OCI-LY7 (cell line): ENCODE results near the gene DPP10. TPM values are rescaled to one million over a fixed set of nuclear protein-coding genes. Genes with fewer than 3 reads are reported as not detected.

ENCODE experiments used
- BruUV-seq: library from RNA; stranded (reverse); fragments of 400-500 nt; replicated peaks from 2 replicates; lab custom pipeline; 2021; lab: Mats Ljungman, UMichigan
- CTCF ChIA-PET: fragments of 300-600 bp; sonication (Branson Sonifier 250); formaldehyde crosslinking; loops from one replicate; lab custom pipeline; 2022; ENCODE audit warnings: antibody characterized with exemption; ENCODE audit not compliant: unreplicated experiment; lab: Charles Lee
- POLR2A ChIA-PET: fragments of 300-600 bp; sonication (Branson Sonifier 250); formaldehyde crosslinking; loops from one replicate; lab custom pipeline; 2022; ENCODE audit warnings: antibody characterized with exemption; lab: Charles Lee
- DNase-seq: peaks from one replicate; pipeline ENCODE4 v3.0.0-alpha.2; 2015; ENCODE audit warnings: low spot score
- H2AFZ ChIP-seq: fragments of 200-600 bp; sonication (generic), shearing (Covaris generic); 2 replicates; pipeline ENCODE4 v1.6.1; 2014; ENCODE audit warnings: mild to moderate bottlenecking, antibody characterized with exemption, low read length, moderate library complexity
- H3K27ac ChIP-seq: fragments of 200-600 bp; sonication (generic); 2 replicates; pipeline ENCODE4 v1.5.1; 2014; ENCODE audit warnings: mixed run types, low read depth, mild to moderate bottlenecking, moderate library complexity, low read length, inconsistent platforms; ENCODE audit not compliant: poor library complexity, severe bottlenecking
- H3K36me3 ChIP-seq: fragments of 200-600 bp; sonication (generic); 2 replicates; pipeline ENCODE4 v1.6.1; 2014; ENCODE audit warnings: mild to moderate bottlenecking, antibody characterized with exemption, low read length, moderate library complexity, mixed read lengths; ENCODE audit not compliant: insufficient read depth
- H3K4me1 ChIP-seq: fragments of 200-600 bp; sonication (generic); 2 replicates; pipeline ENCODE4 v1.5.1; 2014; ENCODE audit warnings: mild to moderate bottlenecking, low read length; ENCODE audit not compliant: insufficient read depth, poor library complexity, severe bottlenecking
- H3K4me2 ChIP-seq: fragments of 200-600 bp; sonication (generic); 2 replicates; pipeline ENCODE4 v1.6.1; 2014; ENCODE audit warnings: mild to moderate bottlenecking, low read length
- H3K4me3 ChIP-seq: fragments of 200-600 bp; sonication (generic); 2 replicates; pipeline ENCODE4 v1.5.1; 2014; ENCODE audit warnings: mild to moderate bottlenecking, low read depth, low read length; ENCODE audit not compliant: poor library complexity, severe bottlenecking
- H3K79me2 ChIP-seq: fragments of 200-600 bp; sonication (generic); 2 replicates; pipeline ENCODE4 v1.6.1; 2016; ENCODE audit warnings: low read depth, mild to moderate bottlenecking, low read length, moderate library complexity, mixed read lengths; ENCODE audit not compliant: insufficient read depth
- H3K9me2 ChIP-seq: fragments of 200-600 bp; sonication (generic); 2 replicates; pipeline ENCODE4 v1.6.1; 2016; ENCODE audit warnings: mild to moderate bottlenecking, low read length, mixed read lengths; ENCODE audit not compliant: insufficient read depth
- H3K9me3 ChIP-seq: fragments of 200-600 bp; sonication (generic); 2 replicates; pipeline ENCODE4 v1.6.1; 2014; ENCODE audit warnings: mild to moderate bottlenecking, mixed run types, low read length, mixed read lengths
- H4K20me1 ChIP-seq: fragments of 200-600 bp; sonication (generic); 2 replicates; pipeline ENCODE4 v1.6.1; 2014; ENCODE audit warnings: mild to moderate bottlenecking, antibody characterized with exemption, low read length, moderate library complexity, mixed read lengths; ENCODE audit not compliant: insufficient read depth
- EZH2phosphoT487 ChIP-seq: fragments of 200-600 bp; sonication (generic); IDR thresholded peaks from 2 replicates; pipeline ENCODE4 v1.6.1; 2018; ENCODE audit warnings: low read depth, borderline replicate concordance, mild to moderate bottlenecking, mixed run types, antibody characterized with exemption, low read length, moderate library complexity, mixed read lengths
- intact Hi-C: fragments of 100-400 bp; cut with micrococcal nuclease; formaldehyde crosslinking; loops from one replicate; pipeline ENCODE4 v1.10.0; 2022; ENCODE audit not compliant: unreplicated experiment
- total RNA-seq, 2 experiments: library from RNA; depleted of rRNA in 1 of 2; stranded (reverse); fragments of >200 nt in 1 of 2; shearing (Covaris generic) in 1 of 2; gene quantifications; 2 replicates each; pipeline ENCODE4 v1.2.3, GENCODE V29; 2014 to 2022
- TF ChIP-seq, protein P1 (sequence below): fragments of 200-600 bp; sonication (generic); conservative IDR thresholded peaks from 2 replicates; pipeline ENCODE4 v1.5.1; 2014; ENCODE audit warnings: mild to moderate bottlenecking, antibody characterized with exemption, low read length, moderate library complexity, mixed read lengths

The DPP10 gene
- total RNA-seq, 2 experiments from 2014 or later = not detected

DNA sequence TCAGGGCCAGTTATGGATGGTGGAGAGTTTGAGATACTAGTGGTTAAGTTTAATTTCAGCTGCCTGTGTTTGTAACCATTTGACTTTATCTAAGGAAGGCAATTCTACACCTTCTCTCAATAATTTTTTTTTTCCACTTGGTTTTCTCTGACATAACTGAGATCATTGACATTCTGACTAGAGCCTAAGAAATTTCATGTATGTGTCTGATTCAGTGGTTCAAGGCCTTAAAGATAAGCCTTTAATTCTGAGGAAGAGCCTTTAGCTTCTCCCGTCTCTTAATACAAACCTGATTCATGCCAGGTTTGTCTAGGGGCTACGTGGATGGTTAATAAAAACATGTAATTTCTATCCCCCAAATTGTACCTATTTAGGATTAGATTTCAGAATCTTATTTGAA lies 971.4 kb downstream of the DPP10 start:
- Histone ChIP-seq H4K20me1 (no peaks in the 10 kb centered on the region), H3K27ac (no peak overlapping the region), H2AFZ (no peak overlapping the region), H3K79me2 (no peaks in the 10 kb centered on the region), H3K9me3 (no peaks in the 10 kb centered on the region), H3K4me1 (no peaks in the 10 kb centered on the region), H3K4me2 (no peak overlapping the region), H3K4me3 (no peak overlapping the region), H3K9me2 (no peaks in the 10 kb centered on the region), H3K36me3 (no peaks in the 10 kb centered on the region)
- TF ChIP-seq, protein P1, sequence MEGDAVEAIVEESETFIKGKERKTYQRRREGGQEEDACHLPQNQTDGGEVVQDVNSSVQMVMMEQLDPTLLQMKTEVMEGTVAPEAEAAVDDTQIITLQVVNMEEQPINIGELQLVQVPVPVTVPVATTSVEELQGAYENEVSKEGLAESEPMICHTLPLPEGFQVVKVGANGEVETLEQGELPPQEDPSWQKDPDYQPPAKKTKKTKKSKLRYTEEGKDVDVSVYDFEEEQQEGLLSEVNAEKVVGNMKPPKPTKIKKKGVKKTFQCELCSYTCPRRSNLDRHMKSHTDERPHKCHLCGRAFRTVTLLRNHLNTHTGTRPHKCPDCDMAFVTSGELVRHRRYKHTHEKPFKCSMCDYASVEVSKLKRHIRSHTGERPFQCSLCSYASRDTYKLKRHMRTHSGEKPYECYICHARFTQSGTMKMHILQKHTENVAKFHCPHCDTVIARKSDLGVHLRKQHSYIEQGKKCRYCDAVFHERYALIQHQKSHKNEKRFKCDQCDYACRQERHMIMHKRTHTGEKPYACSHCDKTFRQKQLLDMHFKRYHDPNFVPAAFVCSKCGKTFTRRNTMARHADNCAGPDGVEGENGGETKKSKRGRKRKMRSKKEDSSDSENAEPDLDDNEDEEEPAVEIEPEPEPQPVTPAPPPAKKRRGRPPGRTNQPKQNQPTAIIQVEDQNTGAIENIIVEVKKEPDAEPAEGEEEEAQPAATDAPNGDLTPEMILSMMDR = no peak
- no peak for TF ChIP-seq EZH2phosphoT487
- CTCF ChIA-PET = no interaction called here
- POLR2A ChIA-PET = no interaction called here
- no TSS peak for BruUV-seq
- no peak for DNase-seq
- intact Hi-C loops = no loop called here

DNA sequence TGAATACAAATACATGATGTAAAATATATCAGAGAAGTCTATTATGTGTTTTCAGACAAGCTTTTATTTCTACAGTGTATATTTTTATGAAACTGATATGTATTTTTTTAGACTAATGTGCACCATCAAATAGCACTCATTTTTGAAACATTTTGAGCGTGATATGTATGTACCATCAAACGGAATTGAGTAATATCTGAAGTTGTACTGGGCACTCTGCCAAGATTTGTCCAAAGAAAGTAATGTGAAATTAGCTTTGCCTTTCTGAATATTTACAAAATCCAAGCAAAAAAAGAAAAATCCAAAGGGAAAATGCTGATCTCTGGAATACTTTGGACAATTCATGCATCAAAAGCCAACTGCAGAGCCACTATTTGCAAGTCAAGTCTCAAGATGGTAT lies 972.0 kb downstream of the DPP10 start:
- H3K4me3 ChIP-seq = no peak overlapping the region

DNA sequence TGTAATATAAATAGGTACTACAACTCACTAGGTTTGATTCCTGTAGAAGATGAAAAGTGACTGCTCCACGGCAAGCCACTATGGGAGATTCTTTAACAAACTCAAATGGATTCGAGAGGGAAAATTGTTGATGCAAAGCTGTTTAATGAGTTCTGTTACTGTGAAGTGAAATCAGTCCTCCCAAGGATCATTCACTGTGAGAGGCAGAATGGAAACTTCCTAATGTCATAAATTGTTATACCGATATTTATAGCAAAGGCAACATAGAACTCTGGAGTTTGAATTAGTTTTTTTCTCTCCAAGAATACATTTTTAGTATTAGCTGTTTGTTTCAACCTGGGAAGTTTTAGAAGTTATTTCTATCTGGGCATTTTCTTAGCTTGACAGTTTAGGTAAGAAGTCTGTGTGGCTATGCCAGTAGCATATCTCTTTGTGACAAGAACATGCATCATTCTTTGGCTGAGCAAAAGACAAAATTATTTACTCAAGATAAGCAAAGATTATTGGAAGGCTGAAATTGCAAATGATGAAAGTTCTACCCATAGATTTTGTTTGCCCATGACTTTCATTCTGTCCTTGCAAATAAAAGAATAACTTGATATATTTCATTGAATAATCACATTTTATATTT lies 979.7 kb downstream of the DPP10 start:
- CTCF ChIA-PET = no interaction called here
- H3K27ac ChIP-seq = no peak overlapping the region
- POLR2A ChIA-PET = no interaction called here
- H3K9me2 ChIP-seq = no peaks in the 10 kb centered on the region
- H3K4me1 ChIP-seq = no peaks in the 10 kb centered on the region
- H3K9me3 ChIP-seq = no peaks in the 10 kb centered on the region
- no TSS peak for BruUV-seq
- no peaks in the 10 kb centered on the region for H4K20me1 ChIP-seq
- no peaks in the 10 kb centered on the region for H3K36me3 ChIP-seq
- intact Hi-C loops = no loop called here
- H3K79me2 ChIP-seq = no peaks in the 10 kb centered on the region
- no peak overlapping the region for H2AFZ ChIP-seq
- no peak for DNase-seq
- H3K4me2 ChIP-seq = no peak overlapping the region
- no peak overlapping the region for H3K4me3 ChIP-seq
- no peak for TF ChIP-seq EZH2phosphoT487
- TF ChIP-seq, protein P1 = no peak

More for the DNA sequence above, 972.0 kb downstream of the DPP10 start:
- Histone ChIP-seq H3K4me1 (no peaks in the 10 kb centered on the region), H3K36me3 (no peaks in the 10 kb centered on the region), H4K20me1 (no peaks in the 10 kb centered on the region), H3K9me2 (no peaks in the 10 kb centered on the region), H3K4me2 (no peak overlapping the region), H3K9me3 (no peaks in the 10 kb centered on the region), H3K27ac (no peak overlapping the region), H3K79me2 (no peaks in the 10 kb centered on the region), H2AFZ (no peak overlapping the region)
- DNase-seq = no peak
- ChIA-PET POLR2A (no interaction called here), CTCF (no interaction called here)
- TF ChIP-seq, protein P1 = no peak
- no peak for TF ChIP-seq EZH2phosphoT487
- BruUV-seq = no TSS peak
- intact Hi-C loops = no loop called here
